GM18868 (cell line): ENCODE data around the gene POGZ.
"Not testable (repeated sequence)": the region's sequence is repeated elsewhere in the genome, so short reads cannot be mapped to it uniquely, and the experiment has no call there.

Experiments
- ATAC-seq: cut with Tn5 transposase; IDR thresholded peaks from one replicate; pipeline ENCODE4 v1.9.1; 2021; ENCODE audit warnings: mild to moderate bottlenecking, moderate library complexity; ENCODE audit not compliant: unreplicated experiment

POGZ gene

GRCh38 chr1:151477066-151477465, 17.8 kb upstream of the POGZ start:
- ATAC-seq: no peak

- no peak for ATAC-seq
Measured at GRCh38 chr1:151476083-151476482, 16.8 kb upstream of the POGZ start.

- ATAC-seq: peak; percentile 95
Measured at GRCh38 chr1:151475175-151475574, 15.9 kb upstream of the POGZ start.

GRCh38 chr1:151474745-151475144, 15.5 kb upstream of the POGZ start:
- no peak for ATAC-seq

- no peak for ATAC-seq
Measured at GRCh38 chr1:151472856-151473731, 13.8 kb upstream of the POGZ start.

GRCh38 chr1:151465026-151465425, 5.7 kb upstream of the POGZ start:
- ATAC-seq: no peak

GRCh38 chr1:151461694-151462093, 2.4 kb upstream of the POGZ start:
- no peak for ATAC-seq

- no peak for ATAC-seq
Measured at GRCh38 chr1:151458802-151459330, 428 bp downstream of the POGZ start.

- ATAC-seq: no peak
Measured at GRCh38 chr1:151457911-151458801, 1.1 kb downstream of the POGZ start.

- ATAC-seq: no peak
Measured at GRCh38 chr1:151455966-151456365, 3.3 kb downstream of the POGZ start.

GRCh38 chr1:151455231-151455630, 4.1 kb downstream of the POGZ start:
- no peak for ATAC-seq

- ATAC-seq: no peak
Measured at GRCh38 chr1:151447696-151448095, 11.6 kb downstream of the POGZ start.

- ATAC-seq: no peak
Measured at GRCh38 chr1:151444783-151445177, 14.5 kb downstream of the POGZ start.

- ATAC-seq: peak; percentile 65
Measured at GRCh38 chr1:151443846-151444782, 15.2 kb downstream of the POGZ start.

GRCh38 chr1:151437396-151437795, 21.9 kb downstream of the POGZ start:
- ATAC-seq: not testable (repeated sequence)

- no peak for ATAC-seq
Measured at GRCh38 chr1:151436985-151437384, 22.3 kb downstream of the POGZ start.

GRCh38 chr1:151435174-151435573, 24.1 kb downstream of the POGZ start:
- no peak for ATAC-seq

GRCh38 chr1:151433827-151434226, 25.5 kb downstream of the POGZ start:
- ATAC-seq: not testable (repeated sequence)

GRCh38 chr1:151428068-151428467, 31.2 kb downstream of the POGZ start:
- no peak for ATAC-seq

- no peak for ATAC-seq
Measured at GRCh38 chr1:151425103-151425502, 34.2 kb downstream of the POGZ start.
